A673 (cell line): ENCODE data around the gene STXBP2. TPM values are rescaled to one million over a fixed set of nuclear protein-coding genes. Genes with fewer than 3 reads are reported as not detected.

ENCODE experiments used
- BruUV-seq: library from RNA; stranded (reverse); fragments of 400-500 nt; replicated peaks from 2 replicates; lab custom pipeline; 2021; lab: Mats Ljungman, UMichigan
- CTCF ChIA-PET: fragments of 300-600 bp; sonication (Branson Sonifier 250); formaldehyde crosslinking; loops from one replicate; lab custom pipeline; 2022; ENCODE audit warnings: antibody characterized with exemption; lab: Charles Lee
- POLR2A ChIA-PET: fragments of 300-600 bp; sonication (Branson Sonifier 250); formaldehyde crosslinking; loops from one replicate; lab custom pipeline; 2022; ENCODE audit warnings: antibody characterized with exemption; ENCODE audit not compliant: low non-redundant PET; lab: Charles Lee
- DNase-seq: peaks from one replicate; pipeline ENCODE4 v3.0.0-alpha.2; 2015; ENCODE audit warnings: low spot score
- H3K27ac ChIP-seq: fragments of 200-600 bp; sonication (generic); 2 replicates; pipeline ENCODE4 v1.5.1; 2016; ENCODE audit warnings: mixed run types, low read depth, mild to moderate bottlenecking, mixed read lengths, antibody characterized with exemption, low read length; ENCODE audit not compliant: poor library complexity, severe bottlenecking
- H3K27me3 ChIP-seq: fragments of 200-600 bp; sonication (generic); replicated peaks from 2 replicates; pipeline ENCODE4 v1.6.1; 2017; ENCODE audit warnings: mixed run types, low read depth, mild to moderate bottlenecking, mixed read lengths, antibody characterized with exemption, low read length; ENCODE audit not compliant: insufficient read depth, poor library complexity
- H3K36me3 ChIP-seq: fragments of 200-600 bp; sonication (generic); 2 replicates; pipeline ENCODE4 v1.6.1; 2016; ENCODE audit warnings: mixed run types, mild to moderate bottlenecking, mixed read lengths, antibody characterized with exemption, low read length; ENCODE audit not compliant: insufficient read depth, poor library complexity, severe bottlenecking
- H3K4me1 ChIP-seq: fragments of 200-600 bp; sonication (generic); 2 replicates; pipeline ENCODE4 v1.6.1; 2017; ENCODE audit warnings: mixed run types, mild to moderate bottlenecking, mixed read lengths, antibody characterized with exemption, low read length; ENCODE audit not compliant: insufficient read depth, poor library complexity, severe bottlenecking
- H3K4me3 ChIP-seq: fragments of 200-600 bp; sonication (generic); 2 replicates; pipeline ENCODE4 v1.5.1; 2016; ENCODE audit warnings: low read depth, mixed run types, mild to moderate bottlenecking, mixed read lengths, low read length; ENCODE audit not compliant: poor library complexity, severe bottlenecking
- H3K9me3 ChIP-seq: fragments of 200-600 bp; sonication (generic); 2 replicates; pipeline ENCODE4 v1.6.1; 2016; ENCODE audit warnings: mixed run types, low read depth, mild to moderate bottlenecking, mixed read lengths, antibody characterized with exemption, low read length; ENCODE audit not compliant: poor library complexity, severe bottlenecking
- EZH2 ChIP-seq: fragments of 200-600 bp; sonication (generic); IDR thresholded peaks from 2 replicates; pipeline ENCODE4 v1.6.1; 2017; ENCODE audit warnings: borderline replicate concordance, low read depth, mild to moderate bottlenecking, mixed read lengths, antibody characterized with exemption, low read length; ENCODE audit not compliant: poor library complexity, severe bottlenecking
- intact Hi-C: fragments of 100-400 bp; cut with micrococcal nuclease; formaldehyde crosslinking; loops from one replicate; pipeline ENCODE4 v1.10.0; 2022; ENCODE audit not compliant: unreplicated experiment
- total RNA-seq: library from RNA; stranded (reverse); gene quantifications from 2 replicates; pipeline ENCODE4 v1.2.3, GENCODE V29; 2021
- TF ChIP-seq, protein P1 (sequence below): fragments of 300-800, 200-600 bp; sonication (generic); conservative IDR thresholded peaks from 2 replicates; pipeline ENCODE4 v1.5.1; 2017; ENCODE audit warnings: low read depth, mild to moderate bottlenecking, antibody characterized with exemption, low read length, moderate library complexity, mixed read lengths

STXBP2 gene
- total RNA-seq, 1 experiment from 2014 or later = 49.8 TPM

DNA sequence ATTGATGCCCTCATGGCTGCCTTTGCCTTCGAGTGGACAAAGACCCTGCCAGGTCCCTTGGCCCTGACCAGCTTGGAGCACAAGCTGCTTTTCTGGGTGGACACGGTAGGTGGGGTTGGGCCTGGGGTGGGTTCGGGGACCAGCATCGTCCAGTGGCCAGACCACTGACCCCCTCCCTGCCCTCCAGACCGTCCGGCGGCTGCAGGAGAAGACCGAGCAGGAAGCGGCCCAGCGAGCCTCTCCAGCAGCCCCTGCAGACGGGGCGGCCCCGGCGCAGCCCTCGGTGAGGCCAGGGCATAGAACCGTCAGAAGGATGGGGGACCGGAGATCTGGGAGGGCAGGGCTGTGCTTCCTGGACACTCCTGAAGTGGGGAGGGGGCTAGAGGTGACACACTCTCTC, 30.6 kb upstream of the STXBP2 start:
- no peak for TF ChIP-seq EZH2
- TF ChIP-seq, protein P1, sequence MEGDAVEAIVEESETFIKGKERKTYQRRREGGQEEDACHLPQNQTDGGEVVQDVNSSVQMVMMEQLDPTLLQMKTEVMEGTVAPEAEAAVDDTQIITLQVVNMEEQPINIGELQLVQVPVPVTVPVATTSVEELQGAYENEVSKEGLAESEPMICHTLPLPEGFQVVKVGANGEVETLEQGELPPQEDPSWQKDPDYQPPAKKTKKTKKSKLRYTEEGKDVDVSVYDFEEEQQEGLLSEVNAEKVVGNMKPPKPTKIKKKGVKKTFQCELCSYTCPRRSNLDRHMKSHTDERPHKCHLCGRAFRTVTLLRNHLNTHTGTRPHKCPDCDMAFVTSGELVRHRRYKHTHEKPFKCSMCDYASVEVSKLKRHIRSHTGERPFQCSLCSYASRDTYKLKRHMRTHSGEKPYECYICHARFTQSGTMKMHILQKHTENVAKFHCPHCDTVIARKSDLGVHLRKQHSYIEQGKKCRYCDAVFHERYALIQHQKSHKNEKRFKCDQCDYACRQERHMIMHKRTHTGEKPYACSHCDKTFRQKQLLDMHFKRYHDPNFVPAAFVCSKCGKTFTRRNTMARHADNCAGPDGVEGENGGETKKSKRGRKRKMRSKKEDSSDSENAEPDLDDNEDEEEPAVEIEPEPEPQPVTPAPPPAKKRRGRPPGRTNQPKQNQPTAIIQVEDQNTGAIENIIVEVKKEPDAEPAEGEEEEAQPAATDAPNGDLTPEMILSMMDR = no peak
- intact Hi-C loops = no loop called here
- H3K27ac ChIP-seq = no peak overlapping the region
- no TSS peak for BruUV-seq
- no peaks in the 10 kb centered on the region for H3K9me3 ChIP-seq
- H3K36me3 ChIP-seq = no peaks in the 10 kb centered on the region
- no peak overlapping the region for H3K4me3 ChIP-seq
- ChIA-PET POLR2A (no interaction called here), CTCF (no interaction called here)
- no peaks in the 10 kb centered on the region for H3K27me3 ChIP-seq
- no peaks in the 10 kb centered on the region for H3K4me1 ChIP-seq
- DNase-seq = no peak

DNA sequence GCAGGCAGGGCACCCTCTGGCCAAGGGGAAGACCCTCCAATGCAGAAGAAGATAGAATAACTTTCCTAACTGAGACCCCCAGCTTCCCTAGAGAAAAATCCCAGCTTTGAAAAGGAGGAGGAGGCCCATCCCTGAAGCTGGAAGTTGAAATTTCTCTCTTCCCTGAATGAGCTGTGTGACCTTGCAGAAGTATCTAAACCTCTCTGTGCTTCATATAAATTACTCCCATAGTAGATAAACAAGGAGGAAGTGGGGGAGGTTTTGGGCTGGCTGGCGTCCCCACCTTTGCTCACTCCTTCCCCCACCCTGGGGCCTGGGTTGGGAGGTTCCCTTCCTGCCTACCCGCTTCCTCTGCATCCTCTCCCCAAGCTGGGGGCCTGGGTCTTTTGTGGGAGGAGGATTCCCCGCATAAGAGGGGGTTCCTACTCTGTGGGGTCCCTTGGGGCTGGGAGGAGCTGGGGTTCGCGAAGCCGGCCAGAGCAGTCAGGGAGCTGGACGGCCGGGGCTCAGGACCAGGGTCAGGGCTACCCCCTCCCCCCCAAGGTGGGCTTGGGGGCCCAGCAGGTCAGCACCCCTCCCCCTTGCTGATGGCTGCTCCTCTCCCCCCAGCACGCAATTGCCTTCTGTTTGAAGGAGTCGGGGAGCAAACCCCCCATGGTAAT, 29.6 kb upstream of the STXBP2 start:
- intact Hi-C loops = no loop called here
- Histone ChIP-seq H3K4me3 (no peak overlapping the region), H3K36me3 (no peaks in the 10 kb centered on the region), H3K4me1 (no peaks in the 10 kb centered on the region), H3K27ac (no peak overlapping the region), H3K9me3 (no peaks in the 10 kb centered on the region), H3K27me3 (no peaks in the 10 kb centered on the region)
- BruUV-seq = no TSS peak
- no peak for TF ChIP-seq EZH2
- TF ChIP-seq, protein P1 = no peak
- DNase-seq = no peak
- POLR2A ChIA-PET = no interaction called here
- CTCF ChIA-PET = no interaction called here

DNA sequence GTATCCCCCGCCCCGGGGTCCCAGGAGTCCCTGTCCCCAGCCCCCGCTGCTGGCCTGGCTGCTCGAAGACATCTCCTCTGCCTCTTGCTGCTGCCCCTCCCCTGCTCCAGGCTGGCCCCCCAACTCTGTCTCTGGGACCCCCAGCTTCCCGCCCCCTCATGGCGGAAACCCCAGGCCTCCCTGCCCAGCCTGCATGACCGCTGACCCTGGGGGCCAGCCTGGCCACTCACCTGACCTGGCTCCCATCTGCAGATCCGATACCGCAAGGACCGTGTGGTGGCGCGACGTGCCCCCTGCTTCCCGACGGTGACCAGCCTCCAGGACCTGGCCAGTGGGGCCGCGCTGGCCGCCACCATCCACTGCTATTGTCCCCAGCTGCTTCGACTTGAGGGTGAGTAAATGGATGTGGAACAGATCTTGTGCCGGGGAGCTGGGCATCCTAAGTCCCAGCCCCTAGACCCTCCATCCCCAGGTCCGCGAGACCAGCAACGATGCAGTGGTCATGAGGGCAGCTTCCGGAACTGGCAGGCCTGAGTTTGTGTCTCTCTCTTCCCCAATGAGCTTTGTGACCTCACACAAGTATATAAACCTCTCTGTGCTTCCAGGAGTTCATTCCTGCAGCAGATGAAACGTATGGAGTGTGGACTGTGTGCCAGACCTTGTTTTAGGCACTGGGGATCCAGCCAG, 28.9 kb upstream of the STXBP2 start:
- no peaks in the 10 kb centered on the region for H3K27me3 ChIP-seq
- no peaks in the 10 kb centered on the region for H3K9me3 ChIP-seq
- BruUV-seq = no TSS peak
- DNase-seq = no peak
- H3K4me1 ChIP-seq = no peaks in the 10 kb centered on the region
- H3K27ac ChIP-seq = no peak overlapping the region
- POLR2A ChIA-PET = no interaction called here
- intact Hi-C loops = no loop called here
- TF ChIP-seq EZH2 = no peak
- TF ChIP-seq, protein P1 = no peak
- H3K36me3 ChIP-seq = no peaks in the 10 kb centered on the region
- CTCF ChIA-PET = no interaction called here
- H3K4me3 ChIP-seq = no peak overlapping the region
